DOHH2 (cell line): ENCODE data around the gene SMARCA4.

Source experiments
- H3F3A ChIP-seq: fragments of 200-600 bp; sonication (generic), shearing (Covaris generic); 2 replicates; pipeline ENCODE4 v1.6.0; 2016; ENCODE audit warnings: antibody characterized with exemption, mild to moderate bottlenecking; ENCODE audit not compliant: control insufficient read depth, insufficient read depth
- H3K27ac ChIP-seq: fragments of 200-600 bp; sonication (generic); 2 replicates; pipeline ENCODE4 v1.5.1; 2014; ENCODE audit warnings: low read depth, mild to moderate bottlenecking, low read length, moderate library complexity
- H3K27me3 ChIP-seq: fragments of 200-600 bp; sonication (generic); 2 replicates; pipeline ENCODE4 v1.6.1; 2014; ENCODE audit warnings: mild to moderate bottlenecking, low read length, mixed read lengths; ENCODE audit not compliant: control insufficient read depth
- H3K36me3 ChIP-seq: fragments of 200-600 bp; sonication (generic); 2 replicates; pipeline ENCODE4 v1.6.1; 2014; ENCODE audit warnings: mild to moderate bottlenecking, low read length, moderate library complexity, mixed read lengths; ENCODE audit not compliant: control insufficient read depth
- H3K4me1 ChIP-seq: fragments of 200-600 bp; sonication (generic); 2 replicates; pipeline ENCODE4 v1.6.1; 2014; ENCODE audit warnings: mild to moderate bottlenecking, low read length, mixed read lengths; ENCODE audit not compliant: control insufficient read depth
- H3K4me2 ChIP-seq: fragments of 200-600 bp; sonication (generic); 2 replicates; pipeline ENCODE4 v1.6.0; 2014; ENCODE audit warnings: mild to moderate bottlenecking, low read length, moderate library complexity
- H3K4me3 ChIP-seq: fragments of 200-600 bp; sonication (generic); 2 replicates; pipeline ENCODE4 v1.5.1; 2014; ENCODE audit warnings: mild to moderate bottlenecking, low read length, mixed read lengths
- H3K79me2 ChIP-seq: fragments of 200-600 bp; sonication (generic); 2 replicates; pipeline ENCODE4 v1.6.1; 2014; ENCODE audit warnings: mild to moderate bottlenecking, low read length, mixed read lengths; ENCODE audit not compliant: control insufficient read depth
- H3K9me2 ChIP-seq: fragments of 200-600 bp; sonication (generic); replicated peaks from 2 replicates; pipeline ENCODE4 v1.6.1; 2014; ENCODE audit warnings: mild to moderate bottlenecking, low read length, mixed read lengths; ENCODE audit not compliant: control insufficient read depth
- H3K9me3 ChIP-seq: fragments of 200-600 bp; sonication (generic); 2 replicates; pipeline ENCODE4 v1.6.1; 2014; ENCODE audit warnings: antibody characterized with exemption, low read length, mixed read lengths; ENCODE audit not compliant: control insufficient read depth, insufficient read depth
- H4K20me1 ChIP-seq: fragments of 200-600 bp; sonication (generic); 2 replicates; pipeline ENCODE4 v1.6.0; 2014; ENCODE audit warnings: low read depth, mild to moderate bottlenecking, antibody characterized with exemption, low read length, moderate library complexity; ENCODE audit not compliant: control insufficient read depth, insufficient read depth
- CTCF ChIP-seq: fragments of 200-600 bp; sonication (generic); IDR thresholded peaks from one replicate; pipeline ENCODE4 v1.5.1; 2014; ENCODE audit warnings: antibody characterized with exemption, mild to moderate bottlenecking, low read depth, low read length; ENCODE audit not compliant: poor library complexity, severe bottlenecking
- EZH2phosphoT487 ChIP-seq: fragments of 200-600 bp; sonication (generic); IDR thresholded peaks from 2 replicates; pipeline ENCODE4 v1.6.1; 2017; ENCODE audit warnings: borderline replicate concordance, mild to moderate bottlenecking, antibody characterized with exemption, low read length, moderate library complexity, mixed read lengths

SMARCA4 gene

GRCh38 chr19:11007962-11008532 is 47.2 kb downstream of the SMARCA4 start:
- TF ChIP-seq CTCF (no peak), EZH2phosphoT487 (no peak)
- no peak overlapping the region for H3K27ac ChIP-seq

GRCh38 chr19:11010041-11010440 is 49.2 kb downstream of the SMARCA4 start:
- no peak overlapping the region for H3K4me2 ChIP-seq
- peaks cover 7% of the 10 kb centered on the region; the same call in 1 of the 2 replicates for H3K79me2 ChIP-seq
- no peak overlapping the region for H3K4me3 ChIP-seq
- peaks cover 86% of the 10 kb centered on the region for H3K36me3 ChIP-seq
- H3K9me2 ChIP-seq: no peaks in the 10 kb centered on the region
- H3K9me3 ChIP-seq: no peaks in the 10 kb centered on the region
- no peaks in the 10 kb centered on the region; the same call in 1 of the 2 replicates for H4K20me1 ChIP-seq
- no peaks in the 10 kb centered on the region for H3K4me1 ChIP-seq
- no peak for TF ChIP-seq CTCF
- no peak for TF ChIP-seq EZH2phosphoT487
- no peaks in the 10 kb centered on the region for H3K27me3 ChIP-seq
- H3F3A ChIP-seq: no peaks in the 10 kb centered on the region
- H3K27ac ChIP-seq: no peak overlapping the region

More at GRCh38 chr19:11007962-11008532, 47.2 kb downstream of the SMARCA4 start:
- Histone ChIP-seq H3F3A (no peaks in the 10 kb centered on the region), H3K4me2 (no peak overlapping the region), H3K36me3 (peaks cover 85% of the 10 kb centered on the region), H3K79me2 (peaks cover 7% of the 10 kb centered on the region; the same call in 1 of the 2 replicates), H3K4me1 (no peaks in the 10 kb centered on the region), H3K9me2 (no peaks in the 10 kb centered on the region), H3K27me3 (no peaks in the 10 kb centered on the region), H4K20me1 (no peaks in the 10 kb centered on the region), H3K9me3 (no peaks in the 10 kb centered on the region), H3K4me3 (no peak overlapping the region)

GRCh38 chr19:11012507-11012906 is 51.7 kb downstream of the SMARCA4 start:
- peaks cover 12% of the 10 kb centered on the region; the same call in 1 of the 2 replicates for H3K79me2 ChIP-seq
- no peaks in the 10 kb centered on the region for H3F3A ChIP-seq
- peaks cover 88% of the 10 kb centered on the region for H3K36me3 ChIP-seq
- no peak for TF ChIP-seq EZH2phosphoT487
- no peak for TF ChIP-seq CTCF
- H3K27me3 ChIP-seq: no peaks in the 10 kb centered on the region
- peaks cover 3% of the 10 kb centered on the region; the same call in 1 of the 2 replicates for H4K20me1 ChIP-seq
- no peak overlapping the region for H3K27ac ChIP-seq
- no peaks in the 10 kb centered on the region for H3K4me1 ChIP-seq
- H3K9me2 ChIP-seq: no peaks in the 10 kb centered on the region
- H3K4me3 ChIP-seq: no peak overlapping the region
- no peak overlapping the region for H3K4me2 ChIP-seq
- H3K9me3 ChIP-seq: no peaks in the 10 kb centered on the region
